Fibroblast of skin of scalp (primary cell): ENCODE measurements around the gene CNKSR3.

Experiments
- DNase-seq: peaks from one replicate; pipeline ENCODE4 v3.0.0-alpha.2; 2013

The CNKSR3 gene

DNA sequence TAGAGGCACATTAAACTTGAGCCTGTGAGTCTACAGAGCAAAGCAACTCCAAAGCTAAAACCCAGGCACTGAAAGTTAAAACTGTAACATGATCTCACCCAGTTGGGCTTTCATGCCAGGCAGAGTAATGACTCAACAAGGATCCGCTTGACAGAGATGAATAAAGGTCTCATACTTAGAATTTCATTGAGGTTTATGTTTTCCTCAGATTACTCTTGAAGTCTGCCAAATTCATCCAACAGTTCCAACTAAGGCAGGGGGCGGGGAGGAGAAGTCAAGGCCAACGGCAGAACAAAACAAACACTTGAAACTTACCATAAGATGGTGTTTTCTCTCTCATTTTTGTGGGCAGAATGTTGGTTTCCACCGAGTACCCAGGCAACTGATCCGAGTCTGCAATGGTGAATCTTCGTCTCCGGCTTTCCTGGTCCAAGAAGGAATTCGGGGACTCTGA lies 99.8 kb downstream of the CNKSR3 start:
- peak; percentile 98 for DNase-seq

DNA sequence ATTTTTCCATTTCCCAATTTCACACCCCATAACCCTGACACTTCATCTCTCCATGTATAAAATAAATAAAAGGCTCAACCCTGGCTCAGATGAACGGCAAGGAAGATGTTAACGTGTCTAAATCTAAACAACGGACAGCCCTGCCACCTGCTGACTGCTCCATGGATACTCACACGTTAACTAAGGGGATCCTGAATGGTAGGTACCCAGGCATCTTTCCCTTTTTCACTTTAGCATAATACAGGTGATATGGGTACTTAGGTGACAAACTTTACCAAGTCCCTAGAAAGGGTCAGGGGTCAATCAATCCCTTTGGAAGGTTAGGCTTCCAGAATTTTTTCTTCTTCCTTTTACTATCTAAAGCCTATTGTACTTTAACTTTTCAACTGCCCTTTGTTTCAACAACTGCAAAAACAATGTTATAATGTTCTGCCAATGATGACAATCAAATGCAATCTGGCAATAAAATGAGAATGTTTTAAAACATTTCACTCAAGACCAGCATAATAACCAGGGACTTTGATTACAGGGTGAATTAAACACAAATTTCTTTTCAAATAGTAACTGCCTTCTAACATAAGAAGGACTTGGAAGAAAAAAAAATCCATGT lies 101.5 kb downstream of the CNKSR3 start:
- peak; percentile 49 for DNase-seq

DNA sequence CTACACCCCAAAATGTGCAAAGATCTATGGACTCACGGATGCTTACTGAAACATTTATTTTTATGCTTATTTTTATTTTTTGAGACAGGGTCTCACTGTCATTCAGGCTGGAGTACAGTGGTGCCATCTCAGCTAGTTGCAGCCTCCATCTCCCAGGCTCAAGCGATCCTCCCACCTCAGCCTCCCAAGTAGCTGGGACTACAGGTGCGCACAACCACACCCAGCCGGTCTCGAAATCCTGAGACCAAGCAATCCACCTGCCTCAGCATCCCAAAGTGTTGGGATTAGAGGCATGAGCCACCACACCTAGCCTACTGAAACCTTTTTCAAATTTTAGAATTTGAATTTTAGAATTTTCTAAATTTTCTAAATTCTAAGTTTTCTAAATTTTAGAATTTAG lies 103.0 kb downstream of the CNKSR3 start:
- DNase-seq: no peak

DNA sequence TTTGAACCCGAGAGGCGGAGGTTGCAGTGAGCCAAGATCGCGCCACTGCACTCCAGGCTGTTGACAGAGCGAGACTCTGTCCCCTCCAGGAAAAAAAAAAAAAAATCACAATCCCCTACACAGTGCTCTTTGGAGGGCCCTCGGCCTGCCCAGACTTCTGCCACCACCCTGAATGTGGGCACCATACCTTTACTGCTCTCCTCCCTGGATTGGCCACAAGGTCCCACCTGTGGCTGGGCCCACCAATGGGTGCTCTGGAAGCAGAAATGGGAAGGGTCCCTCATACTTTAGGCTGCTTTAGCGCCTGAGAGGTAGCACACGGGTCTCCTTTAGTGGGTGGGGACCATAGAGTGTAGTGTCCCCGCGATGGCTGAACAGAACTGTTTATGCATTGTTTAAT lies 103.6 kb downstream of the CNKSR3 start:
- no peak for DNase-seq

DNA sequence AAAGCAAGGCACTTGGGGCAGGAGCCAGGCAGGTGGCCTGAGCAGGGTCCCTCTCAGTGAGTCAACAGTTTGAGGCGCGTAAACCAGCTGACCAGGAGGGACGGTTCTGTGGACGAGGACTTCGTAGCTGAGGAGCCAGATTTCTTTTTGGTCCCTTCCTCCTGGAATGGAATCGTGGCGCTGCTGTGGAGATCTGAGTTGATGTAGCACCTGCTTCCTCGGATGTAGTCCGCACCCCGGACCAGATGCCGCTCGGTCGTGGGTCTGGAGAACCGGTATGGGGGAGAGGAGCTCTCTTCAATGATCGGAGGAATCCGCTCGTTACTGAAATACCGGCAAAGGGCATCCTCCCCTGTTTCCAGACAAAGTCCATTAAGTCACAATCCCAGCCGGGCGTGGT lies 104.2 kb downstream of the CNKSR3 start:
- DNase-seq: no peak

DNA sequence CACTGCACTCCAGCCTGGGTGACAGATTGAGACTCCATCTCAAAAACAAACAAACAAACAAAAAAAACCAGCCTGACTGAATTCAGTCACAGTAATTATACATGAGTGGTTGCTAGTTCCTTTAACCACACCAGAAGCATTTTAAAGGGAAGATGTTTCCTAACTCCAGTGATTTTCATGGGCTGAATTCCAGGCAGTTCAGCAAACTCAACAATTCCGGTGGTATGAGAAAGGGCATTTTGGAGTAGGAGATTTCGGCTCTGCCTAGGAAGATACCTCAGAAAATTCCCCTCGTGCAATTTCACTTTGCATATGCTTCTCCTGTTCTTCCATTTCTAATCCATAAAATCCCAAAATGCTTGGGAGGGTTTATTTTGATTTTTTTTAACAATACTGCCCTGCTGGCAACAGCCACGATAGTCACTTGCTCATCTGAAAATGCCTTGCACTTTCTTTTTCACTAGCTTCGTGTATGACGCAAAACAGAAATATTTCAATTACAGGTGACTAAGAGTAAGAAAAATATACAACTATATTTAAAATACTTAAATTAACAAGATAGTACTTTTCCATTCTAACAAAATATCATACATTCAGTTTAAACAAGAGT lies 105.6 kb downstream of the CNKSR3 start:
- peak; percentile 40 for DNase-seq

DNA sequence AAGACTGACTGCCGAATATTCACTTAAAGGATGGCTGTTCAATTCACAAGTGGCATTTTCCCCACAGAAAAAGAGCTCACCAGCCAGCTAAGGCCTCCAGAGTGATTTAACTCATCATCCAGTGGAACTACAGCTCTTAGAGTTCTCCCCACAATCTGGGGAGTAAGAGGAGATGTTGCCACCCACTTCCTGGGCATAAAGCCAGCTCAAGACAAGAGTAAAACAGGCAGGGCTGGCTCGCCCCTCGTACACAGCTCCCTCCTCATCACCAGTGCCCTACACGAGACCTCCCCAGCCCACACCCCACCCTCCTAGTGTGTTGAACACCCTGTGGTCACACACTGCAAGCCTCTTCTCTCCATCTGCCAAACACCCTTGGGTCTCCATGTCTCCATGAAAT lies 106.7 kb downstream of the CNKSR3 start:
- DNase-seq: peak; percentile 80

DNA sequence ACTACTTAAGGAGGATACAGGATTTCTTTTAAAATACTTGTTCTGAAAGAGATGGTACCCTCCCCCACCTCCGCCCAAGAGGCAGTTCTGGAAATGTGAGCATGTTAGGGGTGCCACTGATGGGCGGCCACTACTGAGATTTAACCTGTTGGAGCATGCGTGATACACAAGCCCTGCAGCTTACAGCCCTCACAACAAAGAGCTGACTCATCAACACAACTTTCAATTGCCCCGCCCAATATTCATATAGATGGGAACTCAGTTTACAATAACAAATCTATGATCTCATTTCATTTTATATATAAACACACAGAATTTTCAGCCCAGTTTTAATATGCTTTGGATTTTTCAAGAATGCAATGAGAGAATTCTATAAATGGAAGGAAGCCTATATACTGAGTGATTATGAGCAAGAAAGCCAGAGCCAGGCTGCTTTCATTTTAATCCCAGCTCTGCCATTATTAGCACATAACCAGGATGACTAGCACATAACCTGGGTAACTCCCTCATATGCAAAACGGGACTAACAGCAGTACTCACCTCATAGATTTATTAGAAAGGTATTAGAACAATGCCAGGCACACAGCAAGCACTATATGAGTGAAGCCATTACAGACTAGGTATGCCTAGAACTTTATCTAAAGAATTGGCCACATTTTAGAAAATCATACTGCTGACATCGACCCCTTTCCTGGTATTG lies 108.3 kb downstream of the CNKSR3 start:
- no peak for DNase-seq

DNA sequence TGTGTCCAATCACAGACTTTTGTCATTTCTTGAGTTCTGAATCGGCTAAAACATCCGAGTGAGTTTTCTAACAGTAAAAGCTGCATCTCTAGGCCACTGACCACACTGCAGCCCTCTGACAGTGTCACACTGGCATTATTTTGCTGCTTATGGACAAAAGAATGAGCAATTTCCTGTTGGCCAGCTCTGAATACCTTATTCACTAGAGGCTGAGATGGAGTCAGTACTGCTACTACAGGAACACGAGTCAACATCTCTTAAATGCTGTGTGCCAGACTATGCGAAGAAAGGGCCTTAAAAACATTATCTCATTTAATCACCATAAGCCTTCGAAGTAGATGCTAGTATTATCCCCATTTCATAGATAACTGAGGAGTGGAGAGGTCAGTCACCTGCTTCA lies 111.4 kb downstream of the CNKSR3 start:
- peak; percentile 46 for DNase-seq

DNA sequence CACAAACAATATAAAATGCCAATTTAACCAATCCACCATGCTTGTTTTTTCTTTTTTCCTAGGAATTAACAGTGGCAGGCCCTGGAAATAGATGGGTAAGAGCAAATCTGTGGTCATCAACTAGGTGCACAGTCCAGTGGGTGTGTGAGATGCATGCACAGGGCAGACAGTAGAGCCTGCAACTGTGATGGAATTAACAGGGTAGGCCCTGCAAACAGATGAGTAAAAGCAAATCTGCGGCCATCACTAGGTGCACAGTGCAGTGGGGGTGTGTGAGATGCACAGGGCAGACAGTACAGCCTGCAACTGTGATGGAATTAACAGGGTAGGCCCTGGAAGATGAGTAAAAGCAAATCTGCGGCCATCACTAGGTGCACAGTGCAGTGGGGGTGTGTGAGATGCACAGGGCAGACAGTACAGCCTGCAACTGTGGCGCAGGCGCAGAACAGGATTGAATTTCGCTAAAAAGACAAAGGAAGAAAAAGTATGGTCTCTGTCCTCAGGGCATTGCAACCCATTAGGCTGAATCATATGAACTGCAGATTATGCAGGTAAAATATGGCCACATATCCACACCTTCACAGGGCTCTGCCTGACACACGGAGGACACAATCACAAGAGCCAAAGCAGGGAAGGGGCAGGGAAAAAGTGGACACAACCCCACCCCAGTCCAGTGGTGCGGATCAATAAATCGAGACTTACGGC lies 112.8 kb downstream of the CNKSR3 start:
- DNase-seq: no peak

DNA sequence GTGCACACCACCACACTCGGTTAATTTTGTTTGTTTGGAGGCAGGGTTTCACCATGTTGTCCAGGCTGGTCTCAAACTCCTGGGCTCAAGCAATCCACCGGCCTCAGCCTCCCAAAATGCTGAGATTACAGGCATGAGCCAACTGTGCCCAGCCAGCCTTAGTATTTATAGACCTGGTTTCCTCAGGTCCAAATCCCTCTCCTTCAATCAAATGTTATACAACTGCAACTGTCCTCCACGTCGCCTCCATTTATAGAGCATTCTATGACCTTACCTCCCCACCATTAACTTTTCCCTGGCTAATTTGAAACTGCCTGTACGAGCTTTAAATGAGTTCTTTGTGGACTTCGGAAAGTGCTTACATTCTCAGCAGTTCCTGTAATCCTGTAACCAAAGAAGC lies 114.6 kb downstream of the CNKSR3 start:
- no peak for DNase-seq

DNA sequence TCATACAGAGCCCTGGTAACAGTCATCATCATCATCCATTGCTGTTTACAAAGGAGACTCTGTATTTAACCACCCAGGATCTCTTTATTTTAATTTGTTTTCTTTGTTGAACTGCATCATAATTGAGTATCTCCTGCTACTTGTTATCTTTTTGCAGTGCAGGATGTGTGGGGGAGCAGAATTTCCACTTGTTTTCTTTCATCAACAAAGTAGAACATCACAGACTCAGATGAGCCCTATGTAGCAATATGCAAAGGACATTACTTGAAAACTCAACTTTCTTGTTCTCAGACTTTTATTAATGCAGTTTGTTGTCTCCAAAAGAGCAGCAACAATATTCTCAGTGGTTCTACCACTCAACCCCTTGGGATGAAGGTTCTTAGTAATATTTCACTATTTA lies 115.2 kb downstream of the CNKSR3 start:
- no peak for DNase-seq

DNA sequence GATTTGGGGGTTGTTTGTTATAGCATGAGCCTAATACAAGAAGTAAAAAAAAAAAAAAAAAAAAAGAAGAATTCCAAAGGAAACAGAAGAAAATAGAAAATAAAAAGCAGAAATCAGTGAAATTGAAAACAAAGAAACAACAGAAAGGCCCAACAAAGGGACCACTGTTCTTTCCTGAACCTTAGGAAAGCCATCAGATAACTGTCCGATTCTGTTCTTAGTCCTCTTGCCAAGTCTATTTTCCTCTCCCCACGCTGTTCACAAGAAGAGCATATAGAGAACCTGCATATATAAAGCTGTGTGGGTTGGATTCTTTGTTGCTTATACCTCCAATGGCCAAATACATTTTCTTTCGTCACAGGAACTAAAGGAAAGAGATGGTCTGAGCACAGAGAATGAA lies 115.9 kb downstream of the CNKSR3 start:
- no peak for DNase-seq

DNA sequence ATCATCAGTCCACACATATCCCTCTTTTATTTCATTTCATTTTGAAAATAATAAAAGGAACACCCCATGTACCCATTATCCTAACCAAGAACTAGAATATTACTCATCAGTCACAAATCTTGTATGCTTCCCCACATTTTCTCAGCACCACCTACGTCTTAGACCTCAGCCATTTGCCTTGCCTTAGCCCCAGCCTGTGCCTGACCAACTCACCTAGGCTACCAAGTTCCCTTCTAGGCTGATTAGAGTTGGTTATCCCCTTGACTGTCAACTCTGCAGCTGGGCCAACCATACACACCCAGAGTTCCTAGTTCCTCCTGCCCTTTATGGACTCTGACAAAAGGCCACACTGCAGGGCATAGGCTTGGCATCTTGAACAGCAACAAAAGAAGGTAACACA lies 120.5 kb downstream of the CNKSR3 start:
- no peak for DNase-seq

DNA sequence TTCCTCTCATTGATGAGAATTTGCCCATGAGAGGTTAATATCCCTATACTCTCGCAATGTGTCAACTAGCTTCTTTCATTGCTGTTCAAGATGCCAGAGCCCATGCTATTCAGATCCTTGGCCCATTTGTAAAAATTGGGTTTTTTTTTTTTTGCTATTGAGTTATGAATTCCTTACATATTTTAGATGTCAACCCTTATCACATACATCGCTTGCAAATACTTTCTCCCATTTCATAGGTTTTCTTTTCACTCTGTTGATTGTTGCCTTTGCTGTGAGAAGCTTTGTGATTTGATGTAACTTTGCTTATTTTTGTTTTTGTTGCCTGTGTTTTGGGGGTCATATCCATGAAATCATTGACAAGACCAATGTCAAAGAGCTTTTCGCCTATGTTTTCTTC lies 121.7 kb downstream of the CNKSR3 start:
- peak; percentile 22 for DNase-seq

DNA sequence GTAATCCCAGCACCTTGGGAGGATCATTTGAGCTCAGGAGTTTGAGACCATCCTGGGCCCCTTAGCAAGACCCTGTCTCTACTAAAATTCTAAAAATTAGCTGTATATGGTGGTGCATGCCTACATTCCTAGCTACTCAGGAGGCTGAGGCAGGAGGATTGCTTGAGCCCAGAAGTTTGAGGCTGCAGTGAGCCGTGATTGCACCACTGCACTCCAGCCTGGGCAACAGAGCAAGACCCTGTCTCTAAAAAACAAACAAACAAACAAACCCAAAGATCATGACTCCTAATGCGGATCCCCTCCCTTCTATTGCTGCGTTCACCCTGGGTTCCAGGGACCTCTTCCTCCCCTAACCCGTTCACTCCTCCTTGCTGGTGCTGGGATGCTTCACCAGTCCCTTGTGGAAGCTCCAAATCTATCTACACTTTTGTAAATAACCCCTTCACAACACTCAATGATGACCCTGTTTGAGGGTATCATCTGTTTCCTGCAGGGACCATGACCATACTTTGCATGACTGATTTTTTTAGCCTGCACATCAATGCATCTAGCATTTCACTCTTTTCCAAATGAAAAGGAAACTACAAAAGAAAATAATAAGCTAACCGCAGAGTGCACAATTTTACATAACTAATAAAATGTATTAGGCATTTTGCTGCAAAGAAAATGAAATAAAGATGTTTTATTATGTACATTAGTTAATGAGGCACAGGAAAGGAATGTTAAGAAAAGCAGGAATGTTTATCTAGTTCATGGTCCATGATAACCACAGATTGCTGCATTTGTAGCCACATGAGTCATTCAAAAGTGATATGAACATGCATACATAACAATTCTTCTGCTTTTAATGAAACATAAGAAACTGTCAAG lies 123.4 kb downstream of the CNKSR3 start:
- peak; percentile 96 for DNase-seq

DNA sequence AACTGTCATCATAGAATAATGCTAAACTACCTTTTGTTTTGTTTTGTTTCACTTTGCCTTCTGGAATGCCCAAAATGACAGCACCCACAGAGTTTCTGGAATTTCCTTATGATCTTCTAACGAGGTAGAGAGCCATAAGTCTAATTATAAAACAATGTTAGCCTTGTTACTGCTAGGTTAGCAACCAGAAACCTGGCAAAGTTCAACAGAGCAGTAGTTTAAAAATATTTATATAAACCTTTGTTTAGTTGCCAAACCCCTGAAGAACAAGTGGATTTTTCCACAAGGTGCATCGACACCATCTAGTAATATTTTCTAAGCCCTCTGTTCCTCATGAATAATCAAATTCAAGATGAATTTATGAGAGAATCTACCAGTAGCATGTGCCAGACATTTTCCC lies 126.3 kb downstream of the CNKSR3 start:
- DNase-seq: no peak

DNA sequence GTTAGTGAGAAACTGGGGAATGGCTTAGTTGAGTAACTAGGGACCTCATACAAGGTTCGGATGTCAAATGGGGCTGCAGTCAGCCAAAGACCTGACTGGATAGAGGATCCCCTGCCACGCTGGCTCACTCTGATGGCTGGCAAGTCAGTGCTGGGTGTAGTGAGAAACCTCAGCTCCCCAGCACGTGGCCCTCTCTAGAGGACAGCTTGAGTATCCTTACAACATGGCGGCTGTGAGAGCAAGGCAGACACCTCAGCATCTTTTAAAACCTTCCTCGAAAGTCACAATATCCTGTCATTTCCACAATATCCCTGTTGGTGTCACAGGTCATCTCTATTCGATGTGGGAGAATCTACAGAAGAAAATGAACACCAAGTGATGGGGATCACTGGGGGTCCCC lies 127.2 kb downstream of the CNKSR3 start:
- DNase-seq: no peak

DNA sequence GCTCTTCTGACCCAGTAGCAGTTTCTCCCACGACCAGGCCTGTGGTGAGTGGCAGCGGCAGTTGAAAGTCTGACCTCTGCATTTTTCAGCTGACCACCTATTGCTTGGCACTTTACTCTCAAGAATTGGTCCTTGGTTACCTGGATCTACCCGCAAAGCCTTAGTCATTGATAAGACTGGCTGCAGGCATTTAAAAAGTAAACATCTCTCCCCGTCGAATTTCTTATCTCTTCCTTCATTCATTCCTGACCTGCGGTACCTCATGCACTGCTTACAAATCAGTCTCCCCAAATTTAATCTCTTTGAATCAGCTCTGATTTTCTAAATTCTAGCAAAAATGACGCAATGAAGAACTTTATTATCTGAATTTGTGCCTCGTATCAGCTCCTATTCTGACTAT lies 127.7 kb downstream of the CNKSR3 start:
- DNase-seq: no peak

DNA sequence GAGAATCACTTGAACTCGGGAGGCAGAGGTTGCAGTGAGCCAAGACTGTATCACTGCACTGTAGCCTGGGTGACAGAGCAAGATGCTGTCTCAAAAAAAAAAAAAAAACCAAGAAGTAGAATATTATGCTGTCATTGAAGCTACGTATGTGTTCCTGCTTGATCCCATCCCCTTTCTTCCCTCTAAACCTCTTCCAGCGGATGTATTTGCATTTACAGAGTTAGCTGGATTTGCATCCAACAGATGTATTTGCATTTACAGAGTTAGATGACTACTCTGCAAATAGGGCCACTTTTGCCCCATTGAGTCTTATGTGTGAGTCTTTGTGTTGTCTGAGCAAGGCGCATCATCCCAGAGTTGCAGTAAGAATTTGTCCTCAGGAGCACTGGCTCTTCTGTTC lies 128.9 kb downstream of the CNKSR3 start:
- no peak for DNase-seq

DNA sequence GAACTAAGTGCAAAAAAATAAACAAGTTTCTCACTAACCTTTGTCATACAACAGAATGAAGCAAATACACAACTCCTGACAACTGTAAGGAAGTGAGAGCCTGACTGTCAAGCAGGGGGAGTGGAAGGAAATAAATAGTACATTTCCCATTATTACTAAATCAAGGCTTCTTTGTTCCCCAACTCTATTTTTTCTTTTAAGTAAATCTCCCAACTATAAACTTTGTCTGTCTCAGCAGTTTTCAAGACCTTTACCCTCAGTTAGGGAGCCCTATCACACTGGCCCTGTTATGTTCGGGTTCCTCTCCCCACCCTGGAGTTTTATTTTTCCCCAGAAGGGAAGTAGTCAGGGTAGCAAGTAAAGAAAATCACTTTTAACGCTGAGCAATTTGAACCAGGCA lies 129.7 kb downstream of the CNKSR3 start:
- no peak for DNase-seq

DNA sequence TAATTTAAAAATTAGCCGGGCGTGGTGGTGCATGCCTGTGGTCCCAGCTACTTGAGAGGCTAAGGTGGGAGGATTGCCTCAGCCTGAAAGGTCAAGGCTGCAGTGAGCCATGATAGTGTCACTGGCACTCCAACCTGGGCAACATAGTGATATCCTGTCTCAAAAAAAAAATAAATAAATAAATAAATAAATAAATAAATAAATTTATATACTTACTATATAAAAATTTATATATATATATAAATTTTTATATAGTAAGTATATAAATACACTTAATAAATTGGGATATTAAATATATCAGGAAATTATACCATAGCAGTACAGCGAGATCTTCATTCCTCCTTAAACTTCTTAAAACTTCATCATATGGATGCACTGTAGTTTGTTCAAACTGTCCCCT lies 130.9 kb downstream of the CNKSR3 start:
- no peak for DNase-seq

DNA sequence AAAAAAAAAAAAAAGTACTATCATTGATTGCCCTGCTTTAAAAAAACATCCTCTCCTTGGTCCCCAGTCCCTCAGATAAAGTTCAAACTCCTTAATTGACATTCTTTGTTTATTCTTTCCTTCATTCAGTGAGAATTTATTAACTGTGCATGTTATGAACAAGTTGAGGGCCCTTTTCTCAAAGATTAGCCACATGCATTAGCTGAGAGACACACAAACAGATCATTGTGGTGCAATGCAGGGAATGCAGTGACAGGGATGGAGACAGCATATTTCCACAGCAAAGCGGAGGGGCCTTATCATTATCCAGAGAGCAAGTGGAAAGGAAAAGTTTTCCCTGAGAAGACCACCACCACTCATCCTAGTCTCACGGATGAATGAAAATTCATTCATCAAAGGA lies 132.0 kb downstream of the CNKSR3 start:
- DNase-seq: no peak
